Kidney epithelial cell (primary cell): ENCODE measurements around the gene ANKRA2. TPM values are rescaled to one million over a fixed set of nuclear protein-coding genes. Genes with fewer than 3 reads are reported as not detected.

Experiments used
- DNase-seq: peaks from one replicate; pipeline ENCODE4 v3.0.0-alpha.2; 2010; ENCODE audit warnings: low read depth
- H3K27me3 ChIP-seq: 2 replicates; pipeline ENCODE4 v1.6.0; 2011; ENCODE audit warnings: low read length; ENCODE audit not compliant: control insufficient read depth, insufficient read depth
- H3K36me3 ChIP-seq: 2 replicates; pipeline ENCODE4 v1.5.1; 2011; ENCODE audit warnings: low read length; ENCODE audit not compliant: control insufficient read depth, insufficient read depth
- H3K4me3 ChIP-seq: 2 replicates; pipeline ENCODE4 v1.5.1; 2011; ENCODE audit warnings: low read depth, mild to moderate bottlenecking, control low read depth, low read length
- total RNA-seq: library from RNA; depleted of rRNA; stranded (reverse); fragments of >200 nt; gene quantifications from 2 replicates; pipeline ENCODE4 v1.2.3, GENCODE V29; 2015
- TF ChIP-seq, protein P1 (sequence below): IDR thresholded peaks from 2 replicates; pipeline ENCODE4 v1.5.1; 2011; ENCODE audit warnings: mild to moderate bottlenecking, moderate library complexity, low read length, control low read depth, inconsistent platforms; ENCODE audit not compliant: insufficient read depth, poor library complexity, severe bottlenecking

The ANKRA2 gene
- total RNA-seq, 1 donor from 2014 or later, result 15.3 TPM

DNA sequence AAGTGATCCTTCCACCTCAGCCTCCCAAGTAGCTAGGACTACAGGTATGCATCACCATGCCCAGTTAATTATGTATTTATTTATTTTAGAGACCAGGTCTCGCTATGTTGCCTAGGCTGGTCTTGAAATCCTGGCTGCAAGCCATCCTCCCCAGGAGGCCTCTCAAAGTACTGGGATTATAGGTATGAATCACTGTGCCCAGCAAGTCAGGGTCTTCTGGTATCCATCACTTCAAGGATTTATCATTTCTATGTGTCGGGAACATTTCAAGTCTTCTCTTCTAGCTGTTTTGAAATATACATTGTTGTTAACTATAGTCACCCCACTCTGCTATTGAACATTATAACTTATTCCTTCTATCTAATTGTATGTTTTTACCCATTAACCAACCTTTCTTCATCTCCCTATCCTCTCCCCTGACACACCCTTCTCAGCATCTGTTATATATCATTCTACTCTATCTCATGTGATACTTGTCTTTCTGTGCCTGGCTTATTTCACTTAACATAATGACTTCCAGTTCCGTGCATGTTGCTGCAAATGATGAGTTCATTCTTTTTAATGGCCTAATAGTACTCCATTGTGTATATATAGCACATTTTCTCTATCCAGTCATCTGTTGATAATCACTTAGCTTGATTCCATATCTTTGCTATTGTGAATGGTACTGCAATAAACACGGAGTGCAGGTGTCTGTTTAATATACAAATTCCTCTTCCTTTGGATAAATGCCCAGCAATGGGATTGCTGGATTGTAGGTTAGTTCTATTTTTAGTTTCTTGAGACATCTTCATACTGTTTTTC lies 26.5 kb upstream of the ANKRA2 start:
- H3K36me3 ChIP-seq, result no peaks in the 10 kb centered on the region
- no peak for DNase-seq
- no peak overlapping the region for H3K4me3 ChIP-seq
- TF ChIP-seq, protein P1, sequence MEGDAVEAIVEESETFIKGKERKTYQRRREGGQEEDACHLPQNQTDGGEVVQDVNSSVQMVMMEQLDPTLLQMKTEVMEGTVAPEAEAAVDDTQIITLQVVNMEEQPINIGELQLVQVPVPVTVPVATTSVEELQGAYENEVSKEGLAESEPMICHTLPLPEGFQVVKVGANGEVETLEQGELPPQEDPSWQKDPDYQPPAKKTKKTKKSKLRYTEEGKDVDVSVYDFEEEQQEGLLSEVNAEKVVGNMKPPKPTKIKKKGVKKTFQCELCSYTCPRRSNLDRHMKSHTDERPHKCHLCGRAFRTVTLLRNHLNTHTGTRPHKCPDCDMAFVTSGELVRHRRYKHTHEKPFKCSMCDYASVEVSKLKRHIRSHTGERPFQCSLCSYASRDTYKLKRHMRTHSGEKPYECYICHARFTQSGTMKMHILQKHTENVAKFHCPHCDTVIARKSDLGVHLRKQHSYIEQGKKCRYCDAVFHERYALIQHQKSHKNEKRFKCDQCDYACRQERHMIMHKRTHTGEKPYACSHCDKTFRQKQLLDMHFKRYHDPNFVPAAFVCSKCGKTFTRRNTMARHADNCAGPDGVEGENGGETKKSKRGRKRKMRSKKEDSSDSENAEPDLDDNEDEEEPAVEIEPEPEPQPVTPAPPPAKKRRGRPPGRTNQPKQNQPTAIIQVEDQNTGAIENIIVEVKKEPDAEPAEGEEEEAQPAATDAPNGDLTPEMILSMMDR, result no peak
- H3K27me3 ChIP-seq, result no peaks in the 10 kb centered on the region

DNA sequence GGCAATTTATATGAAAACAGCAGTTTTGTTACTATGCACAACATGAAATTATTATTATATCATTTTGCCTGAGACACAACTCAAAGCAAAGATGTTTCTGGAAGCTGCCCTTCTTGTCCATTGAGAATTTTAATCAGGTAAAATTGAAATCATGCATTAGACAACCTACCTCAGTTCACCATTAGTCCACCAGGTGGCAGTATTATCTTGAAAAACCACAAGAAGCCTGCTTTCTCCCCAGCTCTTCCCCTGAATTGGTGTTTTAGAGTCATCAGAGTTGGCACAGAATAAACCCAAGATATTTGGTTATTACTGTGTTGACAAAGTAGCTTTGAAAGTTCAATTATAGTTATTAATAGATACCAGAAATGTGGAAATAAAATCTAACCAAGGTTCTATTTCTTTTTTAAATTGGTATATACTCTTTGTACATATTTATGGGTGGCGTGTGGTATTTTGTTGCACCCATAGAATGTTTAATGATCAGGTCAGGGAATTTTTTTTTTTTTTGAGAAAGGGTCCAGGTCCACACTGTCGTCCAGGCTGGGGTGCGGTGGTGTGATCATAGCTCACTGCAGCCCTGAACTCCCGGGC lies 25.8 kb upstream of the ANKRA2 start:
- Histone ChIP-seq H3K27me3 (no peaks in the 10 kb centered on the region), H3K36me3 (no peaks in the 10 kb centered on the region), H3K4me3 (no peak overlapping the region)
- TF ChIP-seq, protein P1, result peak; percentile 65
- peak; percentile 56 for DNase-seq

- H3K4me3 ChIP-seq, result no peak overlapping the region
- H3K36me3 ChIP-seq, result no peaks in the 10 kb centered on the region
- DNase-seq, result no peak
- TF ChIP-seq, protein P1, result no peak
- no peaks in the 10 kb centered on the region for H3K27me3 ChIP-seq
Observed at GRCh38 chr5:73587923-73588322, 22.5 kb upstream of the ANKRA2 start.

DNA sequence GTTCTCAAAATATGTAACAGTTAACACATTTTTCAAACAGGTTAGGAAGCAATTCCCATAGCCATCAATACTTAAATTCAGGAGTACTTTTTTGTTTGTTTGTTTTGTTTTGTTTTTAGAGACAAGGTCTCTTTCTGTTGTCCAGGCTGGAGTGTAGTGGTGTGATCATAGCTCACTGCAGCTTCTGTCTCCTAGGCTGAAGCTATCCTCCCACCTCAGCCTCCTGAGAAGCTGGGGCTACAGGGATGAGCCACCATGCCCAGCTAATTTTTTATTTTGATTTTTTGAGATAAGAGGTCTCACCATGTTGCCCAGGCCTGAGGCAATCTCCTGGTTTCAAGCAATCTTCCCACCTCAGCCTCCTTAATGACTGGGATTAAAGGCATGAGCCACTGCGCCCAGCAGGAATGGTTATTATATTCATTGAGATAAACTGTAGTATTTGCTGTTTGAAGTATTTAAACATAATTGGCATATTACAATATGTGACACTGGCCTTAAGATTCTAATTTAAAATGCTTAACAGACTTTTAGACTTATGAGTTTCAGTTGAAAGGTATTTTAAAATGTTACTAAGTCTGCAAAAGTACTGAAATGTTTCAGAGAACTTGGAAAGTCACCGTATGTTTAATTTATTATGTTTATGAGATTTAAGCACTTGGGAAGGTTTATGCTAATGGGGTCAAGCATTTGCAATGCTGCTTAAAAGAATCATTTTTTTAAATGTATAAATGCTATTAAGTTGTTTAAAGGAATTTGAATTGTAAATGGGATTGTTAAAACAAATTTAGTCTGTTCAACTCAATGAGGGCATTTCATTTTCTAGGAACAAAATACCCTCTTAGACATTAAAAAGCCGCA lies 17.1 kb upstream of the ANKRA2 start:
- H3K36me3 ChIP-seq, result no peaks in the 10 kb centered on the region
- DNase-seq, result no peak
- no peaks in the 10 kb centered on the region for H3K27me3 ChIP-seq
- TF ChIP-seq, protein P1, result no peak
- H3K4me3 ChIP-seq, result no peak overlapping the region

GRCh38 chr5:73565969-73566547 lies 619 bp upstream of the ANKRA2 start:
- TF ChIP-seq, protein P1, result no peak
- Histone ChIP-seq H3K27me3 (no peaks in the 10 kb centered on the region), H3K4me3 (peak overlapping the region; percentile 92), H3K36me3 (no peaks in the 10 kb centered on the region)
- no peak for DNase-seq
